K562 (cell line): ENCODE results near the gene NDFIP1. TPM values are rescaled to one million over a fixed set of nuclear protein-coding genes. Genes with fewer than 3 reads are reported as not detected.
A peak's percentile ranks its signal among the peaks of the same experiment; 100 is the strongest.

ENCODE experiments used
- ARID2 ChIP-seq: fragments of 450-650 bp; IDR thresholded peaks from 2 replicates; pipeline ENCODE4 v1.6.1; 2017; ENCODE audit warnings: antibody characterized with exemption, mild to moderate bottlenecking
- BMI1 ChIP-seq: fragments of 150-350 bp; IDR thresholded peaks from 2 replicates; pipeline ENCODE4 v1.6.1; 2014; ENCODE audit warnings: low read length
- CTCF ChIP-seq, 3 experiments: IDR thresholded peaks in 2 of 3; conservative IDR thresholded peaks in 1 of 3; 2 replicates each; pipeline ENCODE4 v1.5.1; 2011 to 2012; ENCODE audit warnings: low read length in 3 of 3, mild to moderate bottlenecking in 3 of 3, control low read depth in 2 of 3, improper control_type of control experiment in 1 of 3, inconsistent platforms in 1 of 3, low read depth in 1 of 3, mixed read lengths in 1 of 3, moderate library complexity in 1 of 3; ENCODE audit not compliant: insufficient read depth in 2 of 3
- EP300 ChIP-seq: IDR thresholded peaks from 2 replicates; pipeline ENCODE4 v1.6.1; 2012; ENCODE audit warnings: low read length, improper control_type of control experiment
- KHSRP ChIP-seq: fragments of 450-650 bp; IDR thresholded peaks from 2 replicates; pipeline ENCODE4 v1.6.1; 2017
- MAFG ChIP-seq: fragments of 450-650 bp; conservative IDR thresholded peaks from 2 replicates; pipeline ENCODE4 v1.6.1; 2016; ENCODE audit warnings: missing genetic modification characterization, missing compliant biosample characterization
- MCM3 ChIP-seq: fragments of 450-650 bp; IDR thresholded peaks from 2 replicates; pipeline ENCODE4 v1.6.1; 2016
- RAD21 ChIP-seq, 2 experiments: fragments of 250-450 bp in 1 of 2; fragments of 450-650 bp in 1 of 2; sonication (Bioruptor Pico) in 1 of 2; formaldehyde crosslinking in 1 of 2; IDR thresholded peaks in 1 of 2; conservative IDR thresholded peaks in 1 of 2; 2 replicates each; pipeline versions ENCODE4 v1.4.0 to v1.8.0; 2020 to 2022; ENCODE audit warnings: mild to moderate bottlenecking in 2 of 2, moderate library complexity in 1 of 2
- SMC3 ChIP-seq: conservative IDR thresholded peaks from 2 replicates; pipeline ENCODE4 v1.6.1; 2011; ENCODE audit warnings: low read depth, low read length, improper control_type of control experiment; ENCODE audit not compliant: insufficient read depth
- SREBF1 ChIP-seq: fragments of 150-350 bp; IDR thresholded peaks from 2 replicates; pipeline ENCODE4 v1.6.1; 2014; ENCODE audit warnings: antibody characterized with exemption, low read depth, low read length, borderline replicate concordance
- STAT5B ChIP-seq: fragments of 250-450 bp; sonication (Bioruptor Pico); IDR thresholded peaks from 2 replicates; pipeline ENCODE4 v1.8.0; 2021; ENCODE audit warnings: mild to moderate bottlenecking, inconsistent platforms
- polyA plus RNA-seq, 8 experiments: library from polyadenylated mRNA; depleted of rRNA in 4 of 8; stranded (reverse) in 5 of 8; unstranded in 3 of 8; fragments of >200 nt; fragmentation: Nextera tagmentation in 2 of 8; fragmentation: Illumina TruSeq in 1 of 8; extraction: Ambion mirVana in 2 of 8; extraction: Trizol in 1 of 8; gene quantifications; 2 replicates each; pipeline versions ENCODE4 v1.2.1 to v1.2.3, GENCODE V29; 2011 to 2014; ENCODE audit warnings: inconsistent platforms in 1 of 8, missing spikeins in 1 of 8
- total RNA-seq, 7 experiments: library from RNA; depleted of rRNA in 6 of 7; stranded (reverse); fragments of >200 nt in 6 of 7; fragmentation: Illumina TruSeq in 2 of 7; extraction: Trizol in 2 of 7; gene quantifications; 2 replicates each; pipeline versions ENCODE4 v1.2.1 to v1.2.3, GENCODE V29; 2011 to 2021; ENCODE audit warnings: low replicate concordance in 1 of 7
- TF ChIP-seq, protein P1 (sequence below): sonication (generic); formaldehyde crosslinking; IDR thresholded peaks from 2 replicates; pipeline ENCODE4 v1.8.0; 2023; ENCODE audit warnings: missing genetic modification reagents, mild to moderate bottlenecking, borderline replicate concordance
- TF ChIP-seq, protein P2 (sequence below): fragments of 450-650 bp; formaldehyde crosslinking; IDR thresholded peaks from 2 replicates; pipeline ENCODE4 v1.4.0; 2020; ENCODE audit warnings: mild to moderate bottlenecking
- TF ChIP-seq, protein P3 (sequence below): fragments of 250-450 bp; sonication (Bioruptor Pico); IDR thresholded peaks from 2 replicates; pipeline ENCODE4 v1.8.0; 2022; ENCODE audit warnings: inconsistent platforms

The NDFIP1 gene
- total and polyA plus RNA-seq, 9 of the 15 experiments (the other 6 are each of a cell fraction or from before 2014, with no cell fraction given): 5.3 to 37.5 (median 31.9) TPM

GRCh38 chr5:142151436-142152383 lies 43.1 kb downstream of the NDFIP1 start (continued):
- 0 out of 2 replicates have a peak, but pooled peaks have one; percentile 39 for TF ChIP-seq ARID2
- TF ChIP-seq MAFG (tag): no peak
- no peak for TF ChIP-seq EP300
- no peak for TF ChIP-seq SREBF1
- TF ChIP-seq STAT5B (CRISPR knock-in tag): no peak
- TF ChIP-seq SMC3: peak; percentile 71
- TF ChIP-seq, protein P1, sequence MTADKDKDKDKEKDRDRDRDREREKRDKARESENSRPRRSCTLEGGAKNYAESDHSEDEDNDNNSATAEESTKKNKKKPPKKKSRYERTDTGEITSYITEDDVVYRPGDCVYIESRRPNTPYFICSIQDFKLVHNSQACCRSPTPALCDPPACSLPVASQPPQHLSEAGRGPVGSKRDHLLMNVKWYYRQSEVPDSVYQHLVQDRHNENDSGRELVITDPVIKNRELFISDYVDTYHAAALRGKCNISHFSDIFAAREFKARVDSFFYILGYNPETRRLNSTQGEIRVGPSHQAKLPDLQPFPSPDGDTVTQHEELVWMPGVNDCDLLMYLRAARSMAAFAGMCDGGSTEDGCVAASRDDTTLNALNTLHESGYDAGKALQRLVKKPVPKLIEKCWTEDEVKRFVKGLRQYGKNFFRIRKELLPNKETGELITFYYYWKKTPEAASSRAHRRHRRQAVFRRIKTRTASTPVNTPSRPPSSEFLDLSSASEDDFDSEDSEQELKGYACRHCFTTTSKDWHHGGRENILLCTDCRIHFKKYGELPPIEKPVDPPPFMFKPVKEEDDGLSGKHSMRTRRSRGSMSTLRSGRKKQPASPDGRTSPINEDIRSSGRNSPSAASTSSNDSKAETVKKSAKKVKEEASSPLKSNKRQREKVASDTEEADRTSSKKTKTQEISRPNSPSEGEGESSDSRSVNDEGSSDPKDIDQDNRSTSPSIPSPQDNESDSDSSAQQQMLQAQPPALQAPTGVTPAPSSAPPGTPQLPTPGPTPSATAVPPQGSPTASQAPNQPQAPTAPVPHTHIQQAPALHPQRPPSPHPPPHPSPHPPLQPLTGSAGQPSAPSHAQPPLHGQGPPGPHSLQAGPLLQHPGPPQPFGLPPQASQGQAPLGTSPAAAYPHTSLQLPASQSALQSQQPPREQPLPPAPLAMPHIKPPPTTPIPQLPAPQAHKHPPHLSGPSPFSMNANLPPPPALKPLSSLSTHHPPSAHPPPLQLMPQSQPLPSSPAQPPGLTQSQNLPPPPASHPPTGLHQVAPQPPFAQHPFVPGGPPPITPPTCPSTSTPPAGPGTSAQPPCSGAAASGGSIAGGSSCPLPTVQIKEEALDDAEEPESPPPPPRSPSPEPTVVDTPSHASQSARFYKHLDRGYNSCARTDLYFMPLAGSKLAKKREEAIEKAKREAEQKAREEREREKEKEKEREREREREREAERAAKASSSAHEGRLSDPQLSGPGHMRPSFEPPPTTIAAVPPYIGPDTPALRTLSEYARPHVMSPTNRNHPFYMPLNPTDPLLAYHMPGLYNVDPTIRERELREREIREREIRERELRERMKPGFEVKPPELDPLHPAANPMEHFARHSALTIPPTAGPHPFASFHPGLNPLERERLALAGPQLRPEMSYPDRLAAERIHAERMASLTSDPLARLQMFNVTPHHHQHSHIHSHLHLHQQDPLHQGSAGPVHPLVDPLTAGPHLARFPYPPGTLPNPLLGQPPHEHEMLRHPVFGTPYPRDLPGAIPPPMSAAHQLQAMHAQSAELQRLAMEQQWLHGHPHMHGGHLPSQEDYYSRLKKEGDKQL (CRISPR knock-in tag): no peak
- TF ChIP-seq, protein P2, sequence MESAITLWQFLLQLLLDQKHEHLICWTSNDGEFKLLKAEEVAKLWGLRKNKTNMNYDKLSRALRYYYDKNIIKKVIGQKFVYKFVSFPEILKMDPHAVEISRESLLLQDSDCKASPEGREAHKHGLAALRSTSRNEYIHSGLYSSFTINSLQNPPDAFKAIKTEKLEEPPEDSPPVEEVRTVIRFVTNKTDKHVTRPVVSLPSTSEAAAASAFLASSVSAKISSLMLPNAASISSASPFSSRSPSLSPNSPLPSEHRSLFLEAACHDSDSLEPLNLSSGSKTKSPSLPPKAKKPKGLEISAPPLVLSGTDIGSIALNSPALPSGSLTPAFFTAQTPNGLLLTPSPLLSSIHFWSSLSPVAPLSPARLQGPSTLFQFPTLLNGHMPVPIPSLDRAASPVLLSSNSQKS: no peak
- peak; percentile 92 to 93 for TF ChIP-seq RAD21 (CRISPR knock-in tag; conservative IDR thresholded peaks at IDR 0.05 in 1 of 2, IDR thresholded peaks at IDR 0.05 in 1 of 2)
- TF ChIP-seq MCM3: no peak
- no peak for TF ChIP-seq BMI1
- TF ChIP-seq CTCF (IDR thresholded peaks at IDR 0.05 in 2 of 3, conservative IDR thresholded peaks at IDR 0.05 in 1 of 3; ENCODE audit: insufficient read depth in 2 of 3, low read depth in 1 of 3, low read length in 3 of 3): peak; percentile 63 to 93 (median 66); a peak in 5 of 6 replicates
- TF ChIP-seq, protein P3, sequence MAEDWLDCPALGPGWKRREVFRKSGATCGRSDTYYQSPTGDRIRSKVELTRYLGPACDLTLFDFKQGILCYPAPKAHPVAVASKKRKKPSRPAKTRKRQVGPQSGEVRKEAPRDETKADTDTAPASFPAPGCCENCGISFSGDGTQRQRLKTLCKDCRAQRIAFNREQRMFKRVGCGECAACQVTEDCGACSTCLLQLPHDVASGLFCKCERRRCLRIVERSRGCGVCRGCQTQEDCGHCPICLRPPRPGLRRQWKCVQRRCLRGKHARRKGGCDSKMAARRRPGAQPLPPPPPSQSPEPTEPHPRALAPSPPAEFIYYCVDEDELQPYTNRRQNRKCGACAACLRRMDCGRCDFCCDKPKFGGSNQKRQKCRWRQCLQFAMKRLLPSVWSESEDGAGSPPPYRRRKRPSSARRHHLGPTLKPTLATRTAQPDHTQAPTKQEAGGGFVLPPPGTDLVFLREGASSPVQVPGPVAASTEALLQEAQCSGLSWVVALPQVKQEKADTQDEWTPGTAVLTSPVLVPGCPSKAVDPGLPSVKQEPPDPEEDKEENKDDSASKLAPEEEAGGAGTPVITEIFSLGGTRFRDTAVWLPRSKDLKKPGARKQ: no peak
- no peak for TF ChIP-seq KHSRP
